22Rv1 (cell line): ENCODE measurements around the gene PANX1.

Source experiments
- ZFX ChIP-seq: fragments of 450-650 bp; IDR thresholded peaks from 2 replicates; pipeline ENCODE4 v1.6.1; 2017; ENCODE audit warnings: antibody characterized with exemption, borderline replicate concordance
- TF ChIP-seq, protein P1 (sequence below): fragments of 450-650 bp; IDR thresholded peaks from 2 replicates; pipeline ENCODE4 v1.5.1; 2017; ENCODE audit warnings: mild to moderate bottlenecking

GRCh38 chr11:94203070-94203469, 74.4 kb downstream of the PANX1 start:
- TF ChIP-seq, protein P1, sequence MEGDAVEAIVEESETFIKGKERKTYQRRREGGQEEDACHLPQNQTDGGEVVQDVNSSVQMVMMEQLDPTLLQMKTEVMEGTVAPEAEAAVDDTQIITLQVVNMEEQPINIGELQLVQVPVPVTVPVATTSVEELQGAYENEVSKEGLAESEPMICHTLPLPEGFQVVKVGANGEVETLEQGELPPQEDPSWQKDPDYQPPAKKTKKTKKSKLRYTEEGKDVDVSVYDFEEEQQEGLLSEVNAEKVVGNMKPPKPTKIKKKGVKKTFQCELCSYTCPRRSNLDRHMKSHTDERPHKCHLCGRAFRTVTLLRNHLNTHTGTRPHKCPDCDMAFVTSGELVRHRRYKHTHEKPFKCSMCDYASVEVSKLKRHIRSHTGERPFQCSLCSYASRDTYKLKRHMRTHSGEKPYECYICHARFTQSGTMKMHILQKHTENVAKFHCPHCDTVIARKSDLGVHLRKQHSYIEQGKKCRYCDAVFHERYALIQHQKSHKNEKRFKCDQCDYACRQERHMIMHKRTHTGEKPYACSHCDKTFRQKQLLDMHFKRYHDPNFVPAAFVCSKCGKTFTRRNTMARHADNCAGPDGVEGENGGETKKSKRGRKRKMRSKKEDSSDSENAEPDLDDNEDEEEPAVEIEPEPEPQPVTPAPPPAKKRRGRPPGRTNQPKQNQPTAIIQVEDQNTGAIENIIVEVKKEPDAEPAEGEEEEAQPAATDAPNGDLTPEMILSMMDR, result no peak
- TF ChIP-seq ZFX, result no peak
